ENCODE results near the gene MTHFD1L.
"Not testable (repeated sequence)": the region's sequence is repeated elsewhere in the genome, so short reads cannot be mapped to it uniquely, and the experiment has no call there.

Gene MTHFD1L

GRCh38 chr6:151041686-151042085 lies 176.2 kb downstream of the MTHFD1L start:
- DNase-seq (ENCODE audit: low spot score): no peak

GRCh38 chr6:151042911-151043330 lies 177.4 kb downstream of the MTHFD1L start:
- not testable (repeated sequence) for DNase-seq (ENCODE audit: low spot score)

- DNase-seq (ENCODE audit: low spot score): no peak
Measured at GRCh38 chr6:151043944-151044343, 178.4 kb downstream of the MTHFD1L start.

GRCh38 chr6:151044465-151045441 lies 179.3 kb downstream of the MTHFD1L start:
- peak; percentile 45 for DNase-seq (ENCODE audit: low spot score)

- DNase-seq (ENCODE audit: low spot score): peak; percentile 37
Measured at GRCh38 chr6:151045511-151046222, 180.2 kb downstream of the MTHFD1L start.

GRCh38 chr6:151051164-151051563 lies 185.7 kb downstream of the MTHFD1L start:
- DNase-seq (ENCODE audit: low spot score): no peak

- DNase-seq (ENCODE audit: low spot score): no peak
Measured at GRCh38 chr6:151052021-151052646, 186.6 kb downstream of the MTHFD1L start.

GRCh38 chr6:151054306-151054705 lies 188.8 kb downstream of the MTHFD1L start:
- no peak for DNase-seq (ENCODE audit: low spot score)

- DNase-seq (ENCODE audit: low spot score): no peak
Measured at GRCh38 chr6:151056230-151056907, 190.9 kb downstream of the MTHFD1L start.

- DNase-seq (ENCODE audit: low spot score): no peak
Measured at GRCh38 chr6:151057061-151057460, 191.6 kb downstream of the MTHFD1L start.

- DNase-seq (ENCODE audit: low spot score): no peak
Measured at GRCh38 chr6:151058021-151058733, 192.7 kb downstream of the MTHFD1L start.

- DNase-seq (ENCODE audit: low spot score): no peak
Measured at GRCh38 chr6:151059612-151060095, 194.2 kb downstream of the MTHFD1L start.

- DNase-seq (ENCODE audit: low spot score): no peak
Measured at GRCh38 chr6:151060096-151060765, 194.7 kb downstream of the MTHFD1L start.

- DNase-seq (ENCODE audit: low spot score): no peak
Measured at GRCh38 chr6:151060766-151061531, 195.4 kb downstream of the MTHFD1L start.

GRCh38 chr6:151063352-151063751 lies 197.8 kb downstream of the MTHFD1L start:
- DNase-seq (ENCODE audit: low spot score): no peak

- DNase-seq (ENCODE audit: low spot score): no peak
Measured at GRCh38 chr6:151063842-151064647, 198.5 kb downstream of the MTHFD1L start.

- no peak for DNase-seq (ENCODE audit: low spot score)
Measured at GRCh38 chr6:151065027-151065815, 199.7 kb downstream of the MTHFD1L start.

Measured in iPS-NIHi11 (cell line).